ENCODE results near the gene ARAP2.

DNA sequence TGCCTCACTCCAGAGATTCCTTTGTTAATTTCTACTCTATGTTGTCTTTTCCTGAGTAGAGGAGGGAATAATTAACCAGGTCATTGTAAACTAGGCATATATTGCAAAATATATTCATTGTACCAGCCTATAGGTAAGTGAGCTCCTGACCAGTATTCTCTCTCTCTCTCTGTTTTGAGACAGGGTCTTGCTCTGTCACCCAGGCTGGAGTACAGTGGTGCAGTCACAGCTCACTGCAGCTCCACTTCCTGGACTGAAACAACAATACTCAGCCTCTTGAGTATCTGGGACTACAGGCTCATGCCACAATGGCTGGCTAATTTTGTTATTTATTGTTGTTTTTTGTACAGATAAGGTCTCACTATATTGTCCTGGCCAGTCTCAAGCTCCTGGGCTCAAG, 198.3 kb downstream of the ARAP2 start:
- TF ChIP-seq, protein P1, sequence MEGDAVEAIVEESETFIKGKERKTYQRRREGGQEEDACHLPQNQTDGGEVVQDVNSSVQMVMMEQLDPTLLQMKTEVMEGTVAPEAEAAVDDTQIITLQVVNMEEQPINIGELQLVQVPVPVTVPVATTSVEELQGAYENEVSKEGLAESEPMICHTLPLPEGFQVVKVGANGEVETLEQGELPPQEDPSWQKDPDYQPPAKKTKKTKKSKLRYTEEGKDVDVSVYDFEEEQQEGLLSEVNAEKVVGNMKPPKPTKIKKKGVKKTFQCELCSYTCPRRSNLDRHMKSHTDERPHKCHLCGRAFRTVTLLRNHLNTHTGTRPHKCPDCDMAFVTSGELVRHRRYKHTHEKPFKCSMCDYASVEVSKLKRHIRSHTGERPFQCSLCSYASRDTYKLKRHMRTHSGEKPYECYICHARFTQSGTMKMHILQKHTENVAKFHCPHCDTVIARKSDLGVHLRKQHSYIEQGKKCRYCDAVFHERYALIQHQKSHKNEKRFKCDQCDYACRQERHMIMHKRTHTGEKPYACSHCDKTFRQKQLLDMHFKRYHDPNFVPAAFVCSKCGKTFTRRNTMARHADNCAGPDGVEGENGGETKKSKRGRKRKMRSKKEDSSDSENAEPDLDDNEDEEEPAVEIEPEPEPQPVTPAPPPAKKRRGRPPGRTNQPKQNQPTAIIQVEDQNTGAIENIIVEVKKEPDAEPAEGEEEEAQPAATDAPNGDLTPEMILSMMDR (IDR thresholded peaks at IDR 0.05) = no peak
- no peak for TF ChIP-seq POLR2A (IDR thresholded peaks at IDR 0.05)
